IPS-20b (cell line): ENCODE measurements around the gene PINK1.

Experiments
- H3K27ac ChIP-seq: one replicate; pipeline ENCODE4 v1.5.1; 2013; ENCODE audit warnings: low read length
- H3K27me3 ChIP-seq: 2 replicates; pipeline ENCODE4 v1.6.1; 2013; ENCODE audit warnings: mild to moderate bottlenecking, low read length, inconsistent platforms; ENCODE audit not compliant: insufficient read depth
- H3K36me3 ChIP-seq: 2 replicates; pipeline ENCODE4 v1.6.1; 2013; ENCODE audit warnings: low read depth, mild to moderate bottlenecking, inconsistent platforms, low read length, moderate library complexity; ENCODE audit not compliant: insufficient read depth
- H3K4me1 ChIP-seq: 2 replicates; pipeline ENCODE4 v1.6.1; 2013; ENCODE audit warnings: mild to moderate bottlenecking, control low read depth, inconsistent platforms, low read length, moderate library complexity; ENCODE audit not compliant: insufficient read depth
- H3K4me3 ChIP-seq: 2 replicates; pipeline ENCODE4 v1.5.1; 2013; ENCODE audit warnings: mild to moderate bottlenecking, low read length, inconsistent platforms
- H3K9ac ChIP-seq: 2 replicates; pipeline ENCODE4 v1.6.1; 2013; ENCODE audit warnings: low read depth, mild to moderate bottlenecking, inconsistent platforms, low read length, moderate library complexity
- H3K9me3 ChIP-seq: 2 replicates; pipeline ENCODE4 v1.6.1; 2013; ENCODE audit warnings: mild to moderate bottlenecking, low read depth, low read length, inconsistent platforms; ENCODE audit not compliant: insufficient read depth

PINK1 gene

DNA sequence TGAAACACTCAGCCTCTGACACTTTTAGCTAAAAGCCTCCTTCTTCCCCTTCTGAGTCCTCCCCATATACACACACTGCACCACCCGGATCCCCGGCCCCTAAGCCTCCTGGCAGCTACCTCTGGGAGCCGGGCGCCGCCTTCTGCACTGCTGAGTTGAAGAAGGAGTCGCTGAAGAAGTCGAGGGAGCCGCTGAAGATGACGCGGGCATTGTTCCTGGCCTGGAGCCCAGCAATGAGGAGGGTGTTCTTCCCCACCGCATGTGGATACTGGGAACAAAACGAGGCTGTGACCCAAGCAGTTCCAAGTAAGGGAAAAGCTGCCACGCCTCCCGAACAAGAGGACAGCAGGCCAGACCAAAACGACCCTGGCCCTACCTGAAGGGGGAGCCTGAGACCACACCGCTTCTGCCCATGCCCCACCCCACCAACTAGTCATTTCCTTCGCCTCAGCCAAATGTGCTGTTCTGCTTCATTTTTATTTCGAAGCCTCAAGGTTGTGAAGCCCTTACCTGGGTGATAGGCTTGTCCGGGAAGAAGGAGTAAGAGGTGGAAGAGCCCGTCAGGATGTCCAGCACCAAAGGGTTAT lies 20.9 kb downstream of the PINK1 start:
- Histone ChIP-seq H3K9ac (no peak overlapping the region), H3K27me3 (no peaks in the 10 kb centered on the region), H3K27ac (no peak overlapping the region), H3K4me3 (no peak overlapping the region), H3K4me1 (no peaks in the 10 kb centered on the region), H3K9me3 (no peaks in the 10 kb centered on the region), H3K36me3 (peaks cover 97% of the 10 kb centered on the region)

DNA sequence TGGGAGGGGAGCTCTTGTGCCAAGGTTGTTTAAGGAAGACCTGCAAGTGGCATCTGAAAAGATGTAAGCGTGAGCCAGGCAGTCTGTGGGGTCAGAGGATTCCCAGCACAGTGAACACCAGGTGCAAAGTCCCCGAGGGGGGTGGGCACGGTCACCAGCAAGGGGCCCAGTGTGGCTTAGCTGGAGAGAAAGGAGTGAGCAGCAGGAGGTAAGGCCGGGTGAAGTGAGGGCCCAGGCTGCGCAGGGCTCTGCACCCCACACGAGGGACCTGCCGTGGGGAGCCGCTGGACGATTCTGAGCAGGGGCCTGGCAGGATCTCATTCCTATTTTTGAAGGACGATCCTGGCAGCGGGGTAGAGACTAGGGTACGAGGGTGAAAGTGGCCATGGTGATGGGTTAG lies 23.8 kb downstream of the PINK1 start:
- no peaks in the 10 kb centered on the region for H3K27me3 ChIP-seq
- peaks cover 79% of the 10 kb centered on the region for H3K36me3 ChIP-seq
- no peaks in the 10 kb centered on the region for H3K9me3 ChIP-seq
- no peak overlapping the region for H3K9ac ChIP-seq
- peaks cover 5% of the 10 kb centered on the region; the same call in 1 of the 2 replicates for H3K4me1 ChIP-seq
- no peak overlapping the region for H3K27ac ChIP-seq
- H3K4me3 ChIP-seq: no peak overlapping the region

DNA sequence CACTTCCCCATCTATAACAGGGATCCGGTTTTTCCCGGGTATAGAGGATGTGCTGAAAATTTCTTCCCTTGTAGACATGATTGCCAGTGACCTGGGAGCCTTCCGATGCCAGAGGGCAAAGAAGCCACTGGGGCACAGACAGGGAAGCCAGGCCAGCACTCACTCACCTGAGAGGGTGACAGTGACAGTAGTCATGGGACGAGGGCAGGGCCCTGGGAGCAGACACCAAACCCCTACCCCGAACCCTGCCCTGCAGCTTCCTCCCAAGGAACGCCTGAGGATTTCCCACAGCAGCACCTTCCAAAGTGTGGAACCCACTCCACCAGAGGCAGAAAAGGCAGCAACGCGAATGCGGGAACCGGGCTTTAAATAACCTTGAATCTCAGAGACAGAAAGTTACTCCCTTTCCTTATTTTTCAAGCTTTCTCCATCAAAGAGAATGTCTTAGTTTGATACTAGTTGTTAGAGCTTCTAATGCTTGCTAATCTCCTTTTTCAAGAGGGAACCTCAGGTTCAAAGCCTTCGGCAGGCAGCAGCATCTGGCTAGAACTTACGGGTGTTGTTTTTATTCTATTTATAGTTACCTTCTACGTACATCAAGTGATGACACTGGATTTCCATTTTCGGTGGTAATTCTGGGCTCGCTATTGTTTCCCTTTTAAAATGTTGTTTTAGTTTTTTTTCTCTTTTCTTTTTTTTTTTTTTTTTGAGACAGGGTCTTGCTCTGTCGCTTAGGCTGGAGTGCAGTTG lies 25.1 kb downstream of the PINK1 start:
- no peaks in the 10 kb centered on the region for H3K27me3 ChIP-seq
- no peak overlapping the region for H3K4me3 ChIP-seq
- no peak overlapping the region for H3K9ac ChIP-seq
- no peak overlapping the region for H3K27ac ChIP-seq
- peaks cover 7% of the 10 kb centered on the region; the same call in 1 of the 2 replicates for H3K4me1 ChIP-seq
- H3K9me3 ChIP-seq: no peaks in the 10 kb centered on the region
- H3K36me3 ChIP-seq: peaks cover 66% of the 10 kb centered on the region

DNA sequence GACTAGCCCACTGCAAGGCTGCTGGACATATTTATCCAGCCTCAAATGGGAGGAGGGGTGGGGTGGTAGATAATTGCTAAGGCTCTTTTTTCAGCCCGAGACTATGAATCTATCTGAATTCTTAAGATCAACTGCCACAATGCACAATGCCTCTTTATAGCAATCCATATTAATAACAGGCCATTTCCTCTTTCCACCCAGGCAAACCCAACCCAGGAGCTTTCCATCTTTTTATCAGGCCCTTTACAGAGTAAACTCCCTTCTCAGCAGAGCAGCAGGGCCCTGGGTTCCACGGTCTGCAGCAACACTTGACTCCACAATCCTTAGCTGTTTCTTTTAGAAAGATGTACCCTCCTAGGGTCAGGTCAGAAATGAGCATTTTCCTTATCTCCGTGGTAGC lies 27.1 kb downstream of the PINK1 start:
- peaks cover 47% of the 10 kb centered on the region for H3K36me3 ChIP-seq
- peak overlapping the region; percentile 98 for H3K4me3 ChIP-seq
- H3K27me3 ChIP-seq: no peaks in the 10 kb centered on the region
- peaks cover 7% of the 10 kb centered on the region; the same call in 1 of the 2 replicates for H3K4me1 ChIP-seq
- H3K9ac ChIP-seq: peak overlapping the region; percentile 97
- H3K27ac ChIP-seq: peak overlapping the region; percentile 89
- H3K9me3 ChIP-seq: no peaks in the 10 kb centered on the region

DNA sequence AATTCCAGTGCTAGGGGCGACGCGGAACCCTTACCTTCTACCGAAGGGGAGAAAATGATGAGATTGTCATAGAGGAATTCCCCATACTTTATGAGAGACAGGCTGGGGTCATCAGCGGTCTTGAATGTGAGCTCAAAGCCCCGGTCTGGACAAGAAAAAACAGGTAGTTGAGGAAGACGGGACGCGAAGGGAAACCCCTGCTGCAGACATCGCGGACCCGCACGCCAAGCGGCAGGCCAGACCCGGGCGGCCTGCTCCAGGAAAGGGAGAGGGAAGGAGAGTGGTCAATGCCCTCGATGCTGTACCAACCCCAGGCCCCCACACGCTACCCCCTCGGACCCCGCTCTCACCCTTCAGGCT lies 27.6 kb downstream of the PINK1 start:
- Histone ChIP-seq H3K9ac (peak overlapping the region; percentile 97), H3K4me3 (peak overlapping the region; percentile 98), H3K36me3 (peaks cover 42% of the 10 kb centered on the region), H3K4me1 (peaks cover 7% of the 10 kb centered on the region; the same call in 1 of the 2 replicates), H3K27ac (peak overlapping the region; percentile 89), H3K27me3 (no peaks in the 10 kb centered on the region), H3K9me3 (no peaks in the 10 kb centered on the region)

DNA sequence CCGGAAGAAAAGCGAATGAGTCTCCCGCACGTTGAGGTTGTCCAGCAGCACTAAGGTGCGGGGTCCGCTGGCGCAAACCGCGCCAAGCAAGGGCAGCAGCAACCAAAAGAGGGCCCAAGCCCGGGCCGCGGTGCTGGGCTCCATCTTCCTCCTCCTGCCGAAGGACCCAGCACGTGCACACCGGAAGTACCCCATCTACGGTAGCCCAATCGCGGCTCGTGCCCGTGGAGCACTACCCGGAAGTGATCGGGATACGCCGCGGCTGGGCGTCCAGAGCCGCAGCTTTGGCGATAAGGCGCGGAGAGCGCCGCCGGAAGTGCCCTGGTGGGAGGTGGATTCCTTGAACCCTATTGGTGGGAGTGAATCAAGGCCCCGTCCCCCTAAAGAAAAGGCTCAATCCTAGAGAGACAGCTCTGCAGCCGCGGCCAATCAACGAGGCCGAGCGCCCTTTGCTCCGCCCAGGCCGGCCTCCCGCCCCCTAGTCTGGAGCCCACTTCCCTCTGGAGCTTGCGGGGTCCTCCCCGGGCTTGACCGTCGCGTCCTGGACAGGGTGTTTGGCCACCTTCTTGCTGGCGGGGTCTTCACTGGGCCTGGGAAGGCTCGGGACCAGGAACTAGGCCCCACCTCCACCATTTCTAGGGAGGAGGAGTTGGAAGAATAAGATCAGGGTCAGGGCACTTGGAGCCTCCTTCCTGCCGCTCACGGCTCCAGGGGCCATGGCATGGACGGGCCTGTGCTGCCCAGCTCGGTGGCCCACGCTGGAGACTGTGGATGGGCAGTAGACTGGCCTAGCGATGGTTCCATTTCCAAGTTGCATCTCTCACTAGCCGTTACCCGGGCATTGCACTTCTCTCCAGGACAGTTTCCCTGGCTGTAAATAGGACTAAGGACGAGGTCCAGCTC lies 28.2 kb downstream of the PINK1 start, which contains the start of gene DDOST:
Gene DDOST, minus strand, starts transcription at position 163 of the 903 bp plus-strand sequence. Its CDS starts 19 bp downstream, at position 144.
- Histone ChIP-seq H3K27me3 (no peaks in the 10 kb centered on the region), H3K4me1 (peaks cover 7% of the 10 kb centered on the region; the same call in 1 of the 2 replicates), H3K4me3 (peak within 1 kb of the TSS; percentile 98), H3K9ac (peak within 1 kb of the TSS; percentile 97), H3K36me3 (peaks cover 36% of the 10 kb centered on the region), H3K9me3 (no peaks in the 10 kb centered on the region), H3K27ac (peak within 1 kb of the TSS; percentile 89)

DNA sequence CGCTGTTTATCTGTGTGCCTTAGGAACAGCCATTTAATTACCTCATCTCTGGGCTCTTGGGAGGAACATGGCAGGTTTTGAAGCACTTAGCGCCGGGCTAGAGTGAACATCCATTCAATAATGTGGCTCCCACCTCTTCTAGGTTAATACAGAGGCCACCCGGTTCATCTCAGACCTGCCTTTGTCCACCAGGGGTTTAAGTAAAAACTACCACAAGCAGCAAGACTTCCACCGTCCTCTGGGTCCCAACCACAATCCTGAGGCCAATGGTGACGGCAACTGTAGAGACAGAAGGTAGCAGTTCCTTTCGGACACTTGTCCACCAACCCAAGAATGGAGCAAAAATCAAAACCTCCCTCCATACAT lies 28.8 kb downstream of the PINK1 start:
- peak overlapping the region; percentile 91 for H3K9ac ChIP-seq
- peaks cover 30% of the 10 kb centered on the region for H3K36me3 ChIP-seq
- no peaks in the 10 kb centered on the region for H3K27me3 ChIP-seq
- H3K27ac ChIP-seq: peak overlapping the region; percentile 78
- peaks cover 7% of the 10 kb centered on the region; the same call in 1 of the 2 replicates for H3K4me1 ChIP-seq
- peak overlapping the region; percentile 98 for H3K4me3 ChIP-seq
- H3K9me3 ChIP-seq: no peaks in the 10 kb centered on the region

DNA sequence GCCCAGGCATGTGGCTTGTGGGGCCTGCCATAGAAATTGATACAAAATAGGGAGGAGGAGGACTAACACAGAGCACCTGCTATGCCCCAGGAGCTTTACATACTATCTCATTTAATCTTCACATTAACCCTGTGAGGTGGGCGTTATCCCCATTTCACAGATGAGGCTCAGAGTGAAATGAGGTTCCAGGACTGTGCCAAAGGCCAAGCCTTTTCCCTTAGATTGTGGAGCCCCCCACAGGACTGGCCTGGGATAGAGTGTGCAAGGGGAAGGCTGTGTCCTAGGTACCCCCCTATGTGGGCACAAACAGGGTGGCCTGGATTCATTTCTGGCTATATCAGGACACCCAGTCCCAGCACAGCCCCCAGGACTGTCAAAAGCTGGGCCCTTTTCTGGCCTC lies 30.1 kb downstream of the PINK1 start:
- H3K36me3 ChIP-seq: peaks cover 17% of the 10 kb centered on the region
- H3K4me1 ChIP-seq: peaks cover 7% of the 10 kb centered on the region; the same call in 1 of the 2 replicates

DNA sequence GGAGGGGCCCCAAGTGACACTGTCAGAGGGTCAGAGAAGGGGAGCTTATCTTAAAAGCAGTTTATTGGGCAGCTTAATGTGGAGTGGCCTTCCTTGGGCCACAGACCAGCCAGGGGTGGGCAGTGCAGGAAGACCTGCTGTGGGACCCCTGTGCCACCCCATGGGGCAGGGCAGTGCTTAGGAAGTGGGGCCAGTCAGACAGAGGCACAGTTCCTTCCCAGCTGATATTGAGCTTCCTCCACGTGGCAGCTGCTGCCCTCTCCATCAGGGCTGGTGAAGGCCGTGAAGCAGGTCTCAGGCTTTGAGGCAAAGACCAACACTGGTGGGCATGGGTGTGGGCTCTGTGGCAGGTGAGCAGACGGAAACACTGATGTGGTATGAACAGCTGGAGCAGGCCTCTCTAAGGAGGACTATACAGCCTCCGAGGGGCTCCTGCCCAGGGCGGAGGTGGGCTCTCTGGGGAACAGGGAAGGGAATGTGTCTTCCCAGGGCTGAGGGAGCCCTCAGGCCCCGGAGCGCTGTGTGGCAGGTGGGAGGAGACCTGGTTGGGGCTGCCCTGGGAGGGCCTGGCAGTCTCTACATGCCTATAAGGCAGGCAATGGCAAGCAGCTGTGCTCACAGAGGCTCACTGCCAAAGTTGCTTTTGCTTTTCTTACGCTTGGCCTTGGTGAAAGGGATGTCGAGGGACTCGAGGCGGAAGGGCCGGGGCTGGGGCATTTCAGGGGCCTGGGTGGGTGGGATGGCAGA lies 30.9 kb downstream of the PINK1 start:
- Histone ChIP-seq H3K9ac (no peak overlapping the region), H3K27me3 (no peaks in the 10 kb centered on the region), H3K36me3 (peaks cover 9% of the 10 kb centered on the region), H3K4me1 (peaks cover 7% of the 10 kb centered on the region; the same call in 1 of the 2 replicates), H3K27ac (no peak overlapping the region), H3K9me3 (no peaks in the 10 kb centered on the region), H3K4me3 (no peak overlapping the region)

More for the DNA sequence above, 30.1 kb downstream of the PINK1 start:
- Histone ChIP-seq H3K9ac (no peak overlapping the region), H3K27me3 (no peaks in the 10 kb centered on the region), H3K9me3 (no peaks in the 10 kb centered on the region), H3K27ac (no peak overlapping the region), H3K4me3 (no peak overlapping the region)

DNA sequence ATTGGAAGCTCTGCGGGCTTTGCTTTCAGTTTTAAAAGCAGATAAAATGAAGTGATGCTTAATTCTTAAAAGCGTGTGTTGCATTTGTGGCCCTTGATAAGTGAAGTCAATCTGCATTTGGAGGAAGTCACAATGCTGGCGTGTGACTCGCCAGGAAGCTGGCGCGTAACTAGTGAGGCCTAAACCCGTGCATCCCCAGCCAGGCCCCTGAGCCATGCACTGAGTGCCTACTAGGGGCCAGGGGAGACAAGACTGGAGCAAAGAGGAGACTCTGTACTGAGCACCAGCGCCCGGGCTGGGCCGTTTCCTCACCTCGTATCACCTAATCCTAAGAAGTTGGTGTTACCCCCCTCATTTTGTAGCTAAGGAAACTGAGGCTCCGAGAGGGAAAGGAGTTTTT lies 32.5 kb downstream of the PINK1 start:
- peaks cover 4% of the 10 kb centered on the region; the same call in 1 of the 2 replicates for H3K4me1 ChIP-seq
- no peaks in the 10 kb centered on the region for H3K36me3 ChIP-seq
- no peak overlapping the region for H3K27ac ChIP-seq
- H3K9me3 ChIP-seq: no peaks in the 10 kb centered on the region
- H3K4me3 ChIP-seq: no peak overlapping the region
- H3K9ac ChIP-seq: no peak overlapping the region
- H3K27me3 ChIP-seq: no peaks in the 10 kb centered on the region

DNA sequence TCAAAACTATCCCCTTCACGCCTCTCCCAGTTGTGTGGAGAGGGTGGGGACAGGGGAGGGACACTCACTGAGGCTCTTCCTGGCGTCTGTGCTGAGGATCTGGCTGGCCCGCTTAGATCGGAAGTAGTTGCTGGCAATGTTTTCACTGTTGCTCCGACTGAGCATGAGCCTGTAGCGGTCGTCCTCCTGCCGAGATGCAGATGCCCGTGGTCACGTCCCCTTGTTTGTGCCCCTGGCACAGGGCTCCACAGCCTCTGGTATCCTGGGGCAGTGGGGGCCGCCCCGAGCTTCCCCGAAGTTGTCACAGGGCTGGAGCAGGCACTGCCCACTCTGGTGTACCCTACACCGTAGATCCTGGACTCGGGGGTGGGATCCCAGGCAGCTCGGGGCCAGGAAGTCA lies 32.9 kb downstream of the PINK1 start:
- no peaks in the 10 kb centered on the region for H3K9me3 ChIP-seq
- H3K27me3 ChIP-seq: no peaks in the 10 kb centered on the region
- no peaks in the 10 kb centered on the region for H3K36me3 ChIP-seq
- H3K4me3 ChIP-seq: no peak overlapping the region
- H3K4me1 ChIP-seq: peaks cover 4% of the 10 kb centered on the region; the same call in 1 of the 2 replicates
- no peak overlapping the region for H3K27ac ChIP-seq
- no peak overlapping the region for H3K9ac ChIP-seq
